ENCODE measurements around the gene ANXA6. TPM values are rescaled to one million over a fixed set of nuclear protein-coding genes. Genes with fewer than 3 reads are reported as not detected.

The ANXA6 gene
- total and polyA plus RNA-seq, 2 of the 4 experiments (the other 2 are of a cell fraction): 355 to 610 TPM

DNA sequence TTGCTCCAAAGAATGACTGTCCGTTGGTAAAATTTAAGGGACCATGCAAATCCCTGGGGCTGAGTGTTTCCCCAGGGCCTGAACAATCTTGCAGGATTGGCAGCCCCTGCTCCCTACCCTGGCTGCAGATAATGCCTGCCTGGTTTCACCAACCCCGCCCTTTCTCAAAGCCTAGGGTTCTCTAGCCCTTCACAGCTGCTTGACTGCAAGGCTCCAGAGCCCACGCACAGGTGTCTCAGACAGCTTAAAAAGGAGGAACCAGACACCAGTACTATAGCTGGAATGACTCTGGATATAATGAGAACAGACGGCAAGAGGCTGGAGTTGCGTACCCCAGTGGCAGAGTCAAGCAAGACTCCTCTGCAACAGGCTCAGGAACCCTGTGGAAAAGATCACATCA is 51.5 kb downstream of the ANXA6 start:
- Histone ChIP-seq H3K56ac (ENCODE audit: extremely low read depth, insufficient read depth, low read length) (no peak overlapping the region), H3K18ac (ENCODE audit: low read depth, low read length) (no peak overlapping the region), H4K20me1 (ENCODE audit: insufficient read depth, low read length) (peaks cover 10% of the 10 kb centered on the region; the same call in 1 of the 2 replicates), H4K8ac (ENCODE audit: low read depth in 2 of 2, low read length in 2 of 2) (no peak overlapping the region), H4K91ac (ENCODE audit: insufficient read depth, low read depth, low read length) (no peak overlapping the region), H3K9ac (ENCODE audit: low read depth, low read length) (no peak overlapping the region), H3K4me3 (ENCODE audit: insufficient read depth, low read depth, low read length) (no peak overlapping the region), H3K36me3 (ENCODE audit: control insufficient read depth, insufficient read depth, low read length) (peaks cover 80% of the 10 kb centered on the region), H2BK120ac (ENCODE audit: low read depth, low read length) (no peak overlapping the region), H3K4me1 (ENCODE audit: control insufficient read depth, insufficient read depth, low read length) (peaks cover 16% of the 10 kb centered on the region), H3K14ac (replicated peaks; ENCODE audit: low read depth, low read length) (no peak overlapping the region), H3K79me1 (ENCODE audit: low read depth in 1 of 2, low read length in 2 of 2) (peaks cover 32 to 62% of the 10 kb centered on the region in 2 experiments), H2BK15ac (ENCODE audit: low read depth, low read length) (no peak overlapping the region), H2BK5ac (ENCODE audit: low read depth, low read length, poor library complexity, severe bottlenecking) (no peak overlapping the region), H3K4me2 (ENCODE audit: low read depth, low read length) (no peak overlapping the region), H2AFZ (replicated peaks; ENCODE audit: low read length, poor library complexity) (no peak overlapping the region), H3K27ac (ENCODE audit: insufficient read depth, low read length) (no peak overlapping the region), H3K27me3 (ENCODE audit: control insufficient read depth, insufficient read depth, low read length) (no peaks in the 10 kb centered on the region), H2AK5ac (ENCODE audit: low read depth, low read length) (no peak overlapping the region), H3K4ac (ENCODE audit: low read depth, low read length) (no peak overlapping the region), H3K9me1 (ENCODE audit: insufficient read depth, low read length) (peaks cover 30% of the 10 kb centered on the region), H2AK9ac (replicated peaks; ENCODE audit: low read depth, low read length, poor library complexity) (no peak overlapping the region), H3K23ac (ENCODE audit: low read depth, low read length) (no peak overlapping the region), H4K5ac (ENCODE audit: low read depth, low read length) (no peak overlapping the region), H2BK20ac (ENCODE audit: low read depth, low read length) (no peak overlapping the region), H3K9me3 (ENCODE audit: control insufficient read depth, insufficient read depth, low read length) (no peaks in the 10 kb centered on the region)
- dilution Hi-C loops (cut with HindIII; ENCODE audit: low sequenced_read_pairs, unreplicated experiment): no loop called here
- in situ Hi-C loops (cut with MboI; ENCODE audit: low sequenced_read_pairs): no loop called here
- TF ChIP-seq, protein P1, sequence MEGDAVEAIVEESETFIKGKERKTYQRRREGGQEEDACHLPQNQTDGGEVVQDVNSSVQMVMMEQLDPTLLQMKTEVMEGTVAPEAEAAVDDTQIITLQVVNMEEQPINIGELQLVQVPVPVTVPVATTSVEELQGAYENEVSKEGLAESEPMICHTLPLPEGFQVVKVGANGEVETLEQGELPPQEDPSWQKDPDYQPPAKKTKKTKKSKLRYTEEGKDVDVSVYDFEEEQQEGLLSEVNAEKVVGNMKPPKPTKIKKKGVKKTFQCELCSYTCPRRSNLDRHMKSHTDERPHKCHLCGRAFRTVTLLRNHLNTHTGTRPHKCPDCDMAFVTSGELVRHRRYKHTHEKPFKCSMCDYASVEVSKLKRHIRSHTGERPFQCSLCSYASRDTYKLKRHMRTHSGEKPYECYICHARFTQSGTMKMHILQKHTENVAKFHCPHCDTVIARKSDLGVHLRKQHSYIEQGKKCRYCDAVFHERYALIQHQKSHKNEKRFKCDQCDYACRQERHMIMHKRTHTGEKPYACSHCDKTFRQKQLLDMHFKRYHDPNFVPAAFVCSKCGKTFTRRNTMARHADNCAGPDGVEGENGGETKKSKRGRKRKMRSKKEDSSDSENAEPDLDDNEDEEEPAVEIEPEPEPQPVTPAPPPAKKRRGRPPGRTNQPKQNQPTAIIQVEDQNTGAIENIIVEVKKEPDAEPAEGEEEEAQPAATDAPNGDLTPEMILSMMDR (conservative IDR thresholded peaks at IDR 0.05; ENCODE audit: low read depth, low read length): no peak
- TF ChIP-seq, protein P2, sequence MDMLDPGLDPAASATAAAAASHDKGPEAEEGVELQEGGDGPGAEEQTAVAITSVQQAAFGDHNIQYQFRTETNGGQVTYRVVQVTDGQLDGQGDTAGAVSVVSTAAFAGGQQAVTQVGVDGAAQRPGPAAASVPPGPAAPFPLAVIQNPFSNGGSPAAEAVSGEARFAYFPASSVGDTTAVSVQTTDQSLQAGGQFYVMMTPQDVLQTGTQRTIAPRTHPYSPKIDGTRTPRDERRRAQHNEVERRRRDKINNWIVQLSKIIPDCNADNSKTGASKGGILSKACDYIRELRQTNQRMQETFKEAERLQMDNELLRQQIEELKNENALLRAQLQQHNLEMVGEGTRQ (IDR thresholded peaks at IDR 0.05; ENCODE audit: low read depth, low read length): no peak
- TF ChIP-seq, protein P3, sequence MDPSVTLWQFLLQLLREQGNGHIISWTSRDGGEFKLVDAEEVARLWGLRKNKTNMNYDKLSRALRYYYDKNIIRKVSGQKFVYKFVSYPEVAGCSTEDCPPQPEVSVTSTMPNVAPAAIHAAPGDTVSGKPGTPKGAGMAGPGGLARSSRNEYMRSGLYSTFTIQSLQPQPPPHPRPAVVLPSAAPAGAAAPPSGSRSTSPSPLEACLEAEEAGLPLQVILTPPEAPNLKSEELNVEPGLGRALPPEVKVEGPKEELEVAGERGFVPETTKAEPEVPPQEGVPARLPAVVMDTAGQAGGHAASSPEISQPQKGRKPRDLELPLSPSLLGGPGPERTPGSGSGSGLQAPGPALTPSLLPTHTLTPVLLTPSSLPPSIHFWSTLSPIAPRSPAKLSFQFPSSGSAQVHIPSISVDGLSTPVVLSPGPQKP (IDR thresholded peaks at IDR 0.05; ENCODE audit: borderline replicate concordance, low read depth, low read length): no peak
- no peak for TF ChIP-seq RCOR1 (IDR thresholded peaks at IDR 0.05; ENCODE audit: insufficient replicate concordance, low read length)
- no peak for TF ChIP-seq FOS (IDR thresholded peaks at IDR 0.05; ENCODE audit: low read depth, low read length)
- TF ChIP-seq CEBPB (IDR thresholded peaks at IDR 0.05; ENCODE audit: low read depth, low read length): no peak
- TF ChIP-seq MXI1 (IDR thresholded peaks at IDR 0.05; ENCODE audit: borderline replicate concordance, low read depth, low read length): no peak
- TF ChIP-seq RFX5 (IDR thresholded peaks at IDR 0.05; ENCODE audit: low read depth, low read length): no peak
- no peak for TF ChIP-seq MAFK (IDR thresholded peaks at IDR 0.05; ENCODE audit: low read depth, low read length)
- TF ChIP-seq BHLHE40 (IDR thresholded peaks at IDR 0.05; ENCODE audit: low read depth, low read length): no peak
- TF ChIP-seq CHD1 (IDR thresholded peaks at IDR 0.05; ENCODE audit: low read depth, low read length): no peak
- TF ChIP-seq MAZ (IDR thresholded peaks at IDR 0.05; ENCODE audit: borderline replicate concordance, low read depth, low read length): no peak
- no peak for TF ChIP-seq NFE2L2 (IDR thresholded peaks at IDR 0.05; ENCODE audit: low read depth, low read length)
- 93% methylated on average over 2 of the region's 5 CpGs; no CpG with 5 or more reads in 1 of the 2 experiments for WGBS, 2 experiments (ENCODE audit: extremely low coverage in 2 of 2, insufficient read length in 1 of 2)
- DNase-seq: no peak
- ATAC-seq (ENCODE audit: low read depth): no peak
- CTCF ChIA-PET: no interaction called here
- intact Hi-C loops (cut with micrococcal nuclease): no loop called here
- no TSS peak for BruUV-seq (replicated peaks)
- POLR2A ChIA-PET (ENCODE audit: unreplicated experiment): no interaction called here

All from IMR-90 (cell line).